NCI-H2029 treated with DMSO at 0.1 percent for 48 hours (cell line): ENCODE results near the gene GPR55.
"Not testable (repeated sequence)": the region's sequence is repeated elsewhere in the genome, so short reads cannot be mapped to it uniquely, and the experiment has no call there.

Experiments used
- DNase-seq: peaks from one replicate; lab custom pipeline; 2025; lab: John Stamatoyannopoulos, UW

The GPR55 gene

GRCh38 chr2:230924470-230925341 is at the start of gene GPR55:
Gene GPR55, minus strand, starts transcription at chr2:230925242. Its CDS starts 14,280 bp downstream, at chr2:230910962.
- DNase-seq = no peak

DNA sequence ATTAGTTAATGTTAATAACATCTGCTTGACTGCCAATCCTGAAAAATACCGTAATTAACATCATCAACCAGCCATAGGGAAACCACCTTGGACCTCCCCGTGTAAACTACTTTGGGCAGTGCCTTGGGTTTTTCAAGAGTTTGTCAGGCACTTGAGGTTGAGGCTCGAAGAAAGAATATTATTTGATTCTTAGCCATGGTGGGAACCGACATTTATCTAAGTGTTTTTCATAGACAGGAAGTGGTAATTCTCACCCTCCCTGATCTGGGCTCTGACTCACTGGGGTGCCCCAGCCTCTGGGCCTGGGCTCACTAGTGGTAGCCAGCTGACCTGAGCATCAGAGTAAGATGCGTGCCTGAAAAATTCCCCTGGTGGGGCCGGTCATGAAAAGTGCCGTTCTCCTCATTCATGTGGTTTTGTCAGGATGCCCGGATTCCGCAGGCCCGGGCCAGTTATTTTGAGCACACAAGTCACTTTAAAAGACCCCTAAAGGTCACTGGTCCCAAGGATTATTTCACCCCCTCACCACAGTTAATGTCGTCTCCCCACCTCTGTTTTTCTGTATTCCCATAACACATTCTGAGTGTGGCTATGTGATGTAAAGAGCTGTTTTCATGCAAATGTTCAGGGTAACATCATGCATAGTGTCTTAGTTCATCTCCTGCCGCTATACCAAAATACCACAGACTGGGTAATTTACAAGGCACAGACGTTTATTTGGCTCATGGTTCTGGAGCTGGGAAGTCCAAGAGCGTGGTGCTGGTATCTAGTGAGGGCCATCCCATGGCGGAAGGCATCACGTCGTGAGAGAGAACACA is 49.3 kb upstream of the GPR55 start:
- no peak for DNase-seq

- DNase-seq = no peak
These were observed 47.0 kb upstream of the GPR55 start for GRCh38 chr2:230972046-230972445.

DNA sequence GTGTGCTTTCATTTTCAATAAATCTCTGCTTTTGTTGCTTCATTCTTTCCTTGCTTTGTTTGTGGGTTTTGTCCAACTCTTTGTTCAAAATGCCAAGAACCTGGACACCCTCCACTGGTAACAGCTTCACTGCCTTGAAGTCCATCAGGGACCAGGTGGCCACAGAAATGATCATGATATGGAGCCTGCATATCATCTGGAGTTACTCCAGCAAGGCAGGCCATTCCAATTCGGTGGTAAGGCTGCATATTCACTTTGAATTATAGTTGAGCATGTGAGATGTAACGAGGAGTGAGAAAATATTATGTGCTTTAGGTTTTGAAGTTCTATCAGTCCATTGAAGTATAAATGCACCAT is 44.6 kb upstream of the GPR55 start:
- no peak for DNase-seq

DNA sequence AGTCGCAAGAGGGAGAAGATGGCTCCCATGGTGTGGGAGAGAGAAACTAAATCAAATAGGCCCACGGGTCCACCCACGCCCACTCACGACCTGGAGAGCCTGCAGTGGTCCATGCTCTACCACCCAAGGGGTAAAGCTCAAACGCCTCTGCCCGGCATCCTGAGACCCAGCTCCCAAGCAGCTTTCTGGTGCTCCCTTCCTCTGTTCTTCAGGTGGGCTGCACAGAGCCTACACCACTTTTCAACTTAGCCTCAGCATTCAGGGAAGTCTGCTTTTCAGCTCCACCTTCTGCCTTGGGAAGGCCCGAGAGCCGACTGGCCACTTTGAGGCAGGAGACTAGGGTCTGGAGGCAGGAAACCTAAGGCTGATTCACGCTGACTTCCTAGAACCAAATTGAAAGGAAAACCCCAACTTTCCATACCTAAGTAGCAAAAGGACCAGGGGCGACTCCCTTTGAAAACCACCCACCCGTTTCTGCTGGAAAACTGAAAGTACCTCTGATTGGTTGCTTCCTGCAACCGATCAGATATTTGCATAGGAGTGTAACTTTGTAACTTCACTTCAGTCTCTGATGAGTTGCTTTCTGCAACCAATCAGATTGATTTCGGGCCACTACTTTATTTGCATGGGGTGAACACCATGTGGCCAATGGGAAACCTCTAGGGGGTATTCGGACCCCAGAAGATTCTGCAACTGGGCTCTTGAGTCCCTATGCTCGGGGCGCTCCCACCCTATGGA is 44.0 kb upstream of the GPR55 start:
- no peak for DNase-seq

DNA sequence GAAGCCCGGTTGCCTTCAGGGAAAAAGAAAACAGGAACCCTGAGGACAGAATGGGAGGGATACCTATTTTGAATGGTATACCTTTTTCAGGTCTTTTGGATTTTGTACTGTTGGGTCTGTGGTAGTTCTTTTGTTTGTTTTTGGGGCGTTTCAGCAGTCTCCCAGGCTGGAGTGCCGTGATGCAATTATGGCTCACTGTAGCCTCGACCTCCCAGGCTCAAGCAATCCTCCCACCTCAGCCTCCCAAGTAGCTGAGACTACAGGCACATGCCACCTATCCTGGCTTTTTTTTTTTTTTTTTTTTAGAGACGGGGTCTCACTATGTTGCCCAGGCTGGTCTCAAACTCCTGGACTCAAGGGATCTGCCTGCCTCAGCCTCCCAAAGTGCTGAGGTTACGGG is 43.3 kb upstream of the GPR55 start:
- not testable (repeated sequence) for DNase-seq

DNA sequence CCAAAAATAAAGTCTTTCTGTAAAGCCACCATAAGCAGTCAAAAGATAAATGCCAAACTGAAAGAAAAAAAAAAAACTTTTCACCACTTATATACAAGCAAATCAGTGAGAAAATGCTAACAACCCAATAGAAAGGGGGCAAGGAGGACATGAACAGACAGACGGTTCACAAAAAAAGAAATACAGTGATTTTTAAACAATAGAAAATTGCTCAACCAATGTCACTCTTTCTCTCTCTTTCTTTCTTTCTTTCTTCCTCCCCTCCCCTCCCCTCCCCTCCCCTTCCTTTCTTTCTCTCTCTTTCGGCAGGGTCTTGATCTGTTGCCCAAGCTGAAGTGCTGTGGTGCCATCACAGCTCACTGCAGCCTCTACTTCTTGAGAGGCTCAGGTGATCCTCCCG is 42.1 kb upstream of the GPR55 start:
- DNase-seq = no peak

GRCh38 chr2:230964136-230964730 is 39.2 kb upstream of the GPR55 start:
- no peak for DNase-seq

- DNase-seq = no peak
These were observed 36.0 kb upstream of the GPR55 start for GRCh38 chr2:230961091-230961491.

DNA sequence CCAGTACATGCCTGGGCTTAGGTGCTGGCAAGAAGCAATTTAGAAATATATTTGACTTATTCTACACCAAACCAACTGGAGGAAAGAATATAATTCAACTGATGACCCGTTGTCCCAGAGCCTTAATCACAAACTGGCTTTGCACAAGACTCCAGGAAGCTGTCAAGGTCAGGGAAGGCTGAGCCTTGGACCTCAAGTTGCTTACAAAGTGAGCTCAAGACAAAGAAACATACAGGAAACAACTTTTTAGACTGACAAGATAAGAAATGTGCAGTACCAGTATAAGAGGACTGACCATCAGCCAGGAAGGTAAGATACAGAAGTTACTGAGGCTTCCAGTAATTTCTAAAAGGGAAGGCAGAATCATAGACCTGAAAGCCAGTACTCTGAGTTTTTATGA is 35.0 kb upstream of the GPR55 start:
- no peak for DNase-seq

DNA sequence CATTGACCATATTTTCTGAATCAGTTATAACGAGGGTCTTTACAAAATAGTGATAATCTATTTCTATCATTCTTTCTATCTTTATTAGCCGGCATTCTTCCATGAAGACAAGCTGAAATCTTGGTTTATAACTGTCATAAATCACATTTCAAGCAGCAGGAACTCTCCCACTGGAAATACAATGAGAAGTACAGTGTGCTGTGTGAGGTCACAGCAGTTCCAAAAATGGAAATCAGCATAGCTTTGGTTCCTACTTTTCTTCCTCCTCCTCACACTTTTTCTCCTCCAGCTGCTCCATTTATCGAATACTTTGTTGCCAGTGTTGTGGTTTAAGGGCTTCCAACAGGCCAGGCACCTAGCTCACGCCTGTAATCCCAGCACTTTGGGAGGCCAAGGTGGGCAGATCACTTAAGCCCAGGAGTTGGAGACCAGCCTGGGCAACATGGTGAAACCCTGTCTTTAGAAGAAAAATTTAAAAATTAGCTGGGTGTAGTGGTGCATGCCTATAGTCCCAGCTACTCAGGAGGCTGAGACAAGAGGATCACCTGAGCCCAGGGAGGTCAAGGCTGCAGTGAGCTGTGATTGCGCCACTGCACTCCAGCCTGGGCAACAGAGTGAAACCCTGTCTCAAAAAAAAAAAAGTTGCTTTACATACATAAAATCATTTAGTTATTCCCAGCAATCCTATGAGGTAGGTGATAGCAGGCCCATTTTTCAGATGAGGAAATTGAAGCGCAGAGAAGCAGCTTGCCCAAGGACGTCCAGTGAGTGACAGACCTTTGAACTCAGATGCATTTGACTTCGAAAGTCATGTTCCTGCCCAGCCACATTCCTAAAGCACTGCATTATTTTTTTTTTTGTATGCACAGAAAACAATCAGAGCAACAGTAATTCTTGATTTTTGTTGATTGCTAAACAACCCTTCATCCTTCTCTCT is 34.0 kb upstream of the GPR55 start:
- no peak for DNase-seq

GRCh38 chr2:230957756-230958391 is 32.8 kb upstream of the GPR55 start:
- no peak for DNase-seq

DNA sequence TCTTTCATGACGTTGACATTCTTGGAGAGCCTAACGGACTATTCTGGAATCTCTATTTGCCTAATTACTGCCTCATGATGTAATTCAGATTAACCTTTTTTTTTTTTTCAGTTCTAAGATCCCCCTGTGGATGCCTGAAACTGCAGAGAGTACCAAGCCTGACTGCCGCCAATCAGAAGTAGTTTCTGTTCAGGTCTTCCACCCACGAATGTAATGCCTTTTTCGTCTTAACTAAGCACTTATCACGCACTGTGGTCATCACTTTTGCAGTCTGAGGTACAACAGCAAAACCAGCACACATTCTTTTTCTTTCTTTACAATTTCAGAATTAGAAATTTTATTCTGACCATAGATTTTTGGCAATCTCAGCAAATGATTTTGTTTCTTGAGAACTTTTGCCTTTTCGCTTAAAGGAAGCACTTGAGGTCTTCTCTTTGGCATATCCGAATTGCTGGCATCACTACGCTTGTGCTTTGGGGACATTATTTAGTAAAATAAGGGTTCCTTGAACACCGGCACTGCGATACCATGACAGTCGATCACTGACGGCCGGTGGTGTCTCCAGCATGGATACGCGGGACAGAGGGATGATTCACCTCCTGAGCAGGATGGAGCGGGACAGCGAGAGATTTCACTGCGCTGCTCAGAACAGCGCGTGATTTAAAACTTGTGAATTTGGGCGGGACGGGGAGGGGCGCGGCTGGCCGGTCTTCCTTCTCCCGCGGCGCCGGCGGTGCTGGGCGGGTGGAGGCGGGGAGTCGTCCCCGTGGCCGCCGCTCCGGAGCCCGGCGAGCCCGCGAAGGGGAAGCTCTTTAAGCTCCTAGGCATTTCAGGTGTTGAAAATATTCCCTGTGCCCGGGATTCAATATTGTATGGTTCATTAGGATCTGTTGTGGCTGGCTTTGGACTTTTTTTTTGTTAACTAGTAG is 32.0 kb upstream of the GPR55 start:
- DNase-seq = no peak

GRCh38 chr2:230955163-230955737 is 30.2 kb upstream of the GPR55 start:
- DNase-seq = no peak

DNA sequence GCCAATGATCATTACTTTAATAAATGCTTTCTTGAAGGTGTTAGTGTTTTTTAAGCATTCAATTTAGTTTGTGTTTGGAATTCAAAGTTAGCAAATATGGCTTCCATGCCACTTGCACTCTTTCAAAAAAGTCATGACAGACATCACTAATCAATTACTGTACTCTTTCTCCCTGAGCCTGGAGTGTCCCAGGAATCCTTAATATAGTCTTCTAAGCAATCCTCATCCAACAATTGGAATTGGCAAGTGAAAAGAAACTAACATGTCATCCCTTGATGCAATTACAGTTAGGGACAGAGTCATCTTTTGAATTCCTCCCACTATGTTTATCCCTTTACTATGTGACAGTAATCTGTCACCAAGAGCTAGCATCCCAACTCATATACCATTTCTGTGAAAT is 29.7 kb upstream of the GPR55 start:
- no peak for DNase-seq

GRCh38 chr2:230953845-230954244 is 28.8 kb upstream of the GPR55 start:
- no peak for DNase-seq

GRCh38 chr2:230952226-230952956 is 27.3 kb upstream of the GPR55 start:
- no peak for DNase-seq

GRCh38 chr2:230951396-230951795 is 26.4 kb upstream of the GPR55 start:
- no peak for DNase-seq
